ENCODE results near the gene PCARE. TPM values are rescaled to one million over a fixed set of nuclear protein-coding genes. Genes with fewer than 3 reads are reported as not detected.

The PCARE gene
- total and polyA plus RNA-seq, 2 of the 8 experiments (the other 6 are each of a cell fraction or from before 2014, with no cell fraction given): not detected

DNA sequence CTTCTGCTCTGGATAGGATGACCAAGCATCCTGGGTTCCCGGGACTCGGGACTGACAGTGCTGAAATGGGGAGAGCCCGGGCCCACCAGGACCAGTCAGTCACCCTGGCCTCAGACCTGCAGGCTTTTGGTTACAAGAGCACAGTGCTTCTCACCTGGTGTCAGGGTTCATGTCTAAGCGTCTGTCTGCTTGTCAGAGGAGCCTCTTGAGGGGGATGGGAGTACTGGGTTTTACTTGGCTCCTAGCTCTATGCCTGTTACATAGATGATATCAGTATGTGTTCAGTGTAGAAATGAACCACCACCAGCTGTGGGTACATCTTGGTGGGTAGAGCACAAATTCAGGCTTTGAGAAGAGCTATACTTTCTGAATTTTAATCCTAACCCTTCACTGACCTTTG is 29.9 kb downstream of the PCARE start:
- H2BK20ac ChIP-seq (ENCODE audit: low read length): no peak overlapping the region
- DNase-seq (ENCODE audit: low read depth in 1 of 2, low spot score in 2 of 2) (no peak), FAIRE-seq (no peak)
- H3K27ac ChIP-seq (ENCODE audit: low read depth, low read length): no peak overlapping the region
- H4K20me1 ChIP-seq (replicated peaks in 1 of 2; ENCODE audit: control insufficient read depth in 1 of 2, insufficient read depth in 2 of 2, low read length in 2 of 2): no peaks in the 10 kb centered on the region
- H3K79me2 ChIP-seq (ENCODE audit: control insufficient read depth in 1 of 2, insufficient read depth in 2 of 2, low read length in 2 of 2): no peaks in the 10 kb centered on the region
- H4K91ac ChIP-seq (replicated peaks; ENCODE audit: insufficient read length, low read length): no peak overlapping the region
- no peak overlapping the region for H3K56ac ChIP-seq (replicated peaks; ENCODE audit: insufficient read length, low read depth, low read length)
- H3K23ac ChIP-seq (ENCODE audit: insufficient read length): no peak overlapping the region
- H4K5ac ChIP-seq (ENCODE audit: insufficient read length, low read depth, low read length): no peak overlapping the region
- no peak overlapping the region for H2AFZ ChIP-seq (ENCODE audit: low read length)
- H3K23me2 ChIP-seq (ENCODE audit: low read depth, low read length): peaks cover 5% of the 10 kb centered on the region; the same call in 1 of the 2 replicates
- no peak overlapping the region for H2BK120ac ChIP-seq (replicated peaks; ENCODE audit: low read depth, low read length)
- no peak overlapping the region for H3K18ac ChIP-seq (ENCODE audit: extremely low read depth, low read length)
- H4K8ac ChIP-seq (ENCODE audit: extremely low read depth, insufficient read depth, low read length): no peak overlapping the region
- no peak overlapping the region for H2BK5ac ChIP-seq (ENCODE audit: low read depth, low read length)
- ChIA-PET CTCF (ENCODE audit: partially characterized antibody) (interaction anchor here (1.6 kb wide), 1 partner anchor 65 kb away, joined by 4 read pairs; no protein-coding TSS in a partner anchor), POLR2A (ENCODE audit: partially characterized antibody) (no interaction called here)
- H3K9me3 ChIP-seq (ENCODE audit: insufficient read depth in 2 of 2, low read depth in 1 of 2, low read length in 1 of 2): no peaks in the 10 kb centered on the region
- no peak overlapping the region for H3K4ac ChIP-seq (replicated peaks; ENCODE audit: insufficient read length, low read depth, low read length)
- H3K79me1 ChIP-seq (ENCODE audit: low read depth, low read length): no peaks in the 10 kb centered on the region
- H2BK15ac ChIP-seq (ENCODE audit: low read length): no peak overlapping the region
- no peaks in the 10 kb centered on the region; a peak in 1 of 7 replicates for H3K27me3 ChIP-seq (replicated peaks in 1 of 4; ENCODE audit: control insufficient read depth in 3 of 4, extremely low read depth in 1 of 4, insufficient read depth in 3 of 4, low read length in 3 of 4)
- H2AK5ac ChIP-seq (ENCODE audit: low read depth, low read length): no peak overlapping the region
- H3K4me2 ChIP-seq (ENCODE audit: insufficient read depth in 1 of 2, low read depth in 2 of 2, low read length in 2 of 2): no peak overlapping the region
- no peak overlapping the region for H2BK12ac ChIP-seq (ENCODE audit: low read depth, low read length)
- 78% methylated on average over 4 of the region's 4 CpGs; no CpG with 5 or more reads in 1 of the 2 experiments for WGBS, 2 experiments (ENCODE audit: extremely low coverage in 1 of 2, insufficient coverage in 1 of 2, insufficient read length in 1 of 2, insufficient replicate concordance in 2 of 2, low coverage in 1 of 2, low lambda C conversion rate in 2 of 2, missing lambda C conversion rate in 1 of 2)
- H3K14ac ChIP-seq (ENCODE audit: insufficient read length): no peak overlapping the region
- no peak overlapping the region for H3K4me3 ChIP-seq (ENCODE audit: extremely low read depth in 1 of 4, insufficient read depth in 2 of 4, low read depth in 3 of 4, low read length in 4 of 4)
- no peak overlapping the region for H3K9ac ChIP-seq (replicated peaks in 1 of 4; ENCODE audit: extremely low read depth in 1 of 4, low read depth in 3 of 4, low read length in 3 of 4)
- H3K4me1 ChIP-seq (replicated peaks in 1 of 4; ENCODE audit: control insufficient read depth in 3 of 4, insufficient read depth in 4 of 4, low read length in 3 of 4): no peaks in the 10 kb centered on the region; a peak in 1 of 7 replicates
- H3K36me3 ChIP-seq (ENCODE audit: control insufficient read depth in 2 of 4, insufficient read depth in 4 of 4, low read length in 3 of 4): no peaks in the 10 kb centered on the region
- TF ChIP-seq CHD2 (IDR thresholded peaks at IDR 0.05; ENCODE audit: low read length): no peak
- no peak for TF ChIP-seq TAF1 (IDR thresholded peaks at IDR 0.05; ENCODE audit: low read depth, low read length)
- TF ChIP-seq PHF8 (conservative IDR thresholded peaks at IDR 0.05; ENCODE audit: low read depth, low read length): no peak
- no peak for TF ChIP-seq POU5F1 (IDR thresholded peaks at IDR 0.05; ENCODE audit: low read depth, low read length)
- TF ChIP-seq KDM1A (IDR thresholded peaks at IDR 0.05; ENCODE audit: borderline replicate concordance, low read length): no peak
- no peak for TF ChIP-seq CEBPB (IDR thresholded peaks at IDR 0.05; ENCODE audit: low read depth, low read length)
- TF ChIP-seq NANOG (IDR thresholded peaks at IDR 0.05; ENCODE audit: insufficient read depth, low read depth, low read length, poor library complexity, severe bottlenecking): no peak
- TF ChIP-seq KDM5A (IDR thresholded peaks at IDR 0.05; ENCODE audit: low read length): no peak
- TF ChIP-seq EP300 (IDR thresholded peaks at IDR 0.05; ENCODE audit: borderline replicate concordance in 1 of 2, low read depth in 2 of 2, low read length in 2 of 2): no peak
- TF ChIP-seq CBX8 (IDR thresholded peaks at IDR 0.05; ENCODE audit: borderline replicate concordance, low read depth, low read length): no peak
- no peak for TF ChIP-seq BCL11A (IDR thresholded peaks at IDR 0.05; ENCODE audit: low read depth in 2 of 2, low read length in 2 of 2)
- TF ChIP-seq CBX5 (IDR thresholded peaks at IDR 0.05; ENCODE audit: low read depth, low read length): no peak
- TF ChIP-seq KDM4A (IDR thresholded peaks at IDR 0.05; ENCODE audit: low read depth, low read length, severe bottlenecking): no peak
- no peak for TF ChIP-seq RFX5 (IDR thresholded peaks at IDR 0.05; ENCODE audit: borderline replicate concordance, low read depth, low read length)
- TF ChIP-seq CHD1 (IDR thresholded peaks at IDR 0.05; ENCODE audit: low read depth, low read length): no peak

All from H1 (cell line).